HG03064 (cell line): ENCODE results near the gene PKP4.
"Not testable (repeated sequence)": the region's sequence is repeated elsewhere in the genome, so short reads cannot be mapped to it uniquely, and the experiment has no call there.

Experiments used
- ATAC-seq: cut with Tn5 transposase; IDR thresholded peaks from one replicate; pipeline ENCODE4 v1.9.1; 2021; ENCODE audit warnings: low read depth; ENCODE audit not compliant: unreplicated experiment

PKP4 gene

DNA sequence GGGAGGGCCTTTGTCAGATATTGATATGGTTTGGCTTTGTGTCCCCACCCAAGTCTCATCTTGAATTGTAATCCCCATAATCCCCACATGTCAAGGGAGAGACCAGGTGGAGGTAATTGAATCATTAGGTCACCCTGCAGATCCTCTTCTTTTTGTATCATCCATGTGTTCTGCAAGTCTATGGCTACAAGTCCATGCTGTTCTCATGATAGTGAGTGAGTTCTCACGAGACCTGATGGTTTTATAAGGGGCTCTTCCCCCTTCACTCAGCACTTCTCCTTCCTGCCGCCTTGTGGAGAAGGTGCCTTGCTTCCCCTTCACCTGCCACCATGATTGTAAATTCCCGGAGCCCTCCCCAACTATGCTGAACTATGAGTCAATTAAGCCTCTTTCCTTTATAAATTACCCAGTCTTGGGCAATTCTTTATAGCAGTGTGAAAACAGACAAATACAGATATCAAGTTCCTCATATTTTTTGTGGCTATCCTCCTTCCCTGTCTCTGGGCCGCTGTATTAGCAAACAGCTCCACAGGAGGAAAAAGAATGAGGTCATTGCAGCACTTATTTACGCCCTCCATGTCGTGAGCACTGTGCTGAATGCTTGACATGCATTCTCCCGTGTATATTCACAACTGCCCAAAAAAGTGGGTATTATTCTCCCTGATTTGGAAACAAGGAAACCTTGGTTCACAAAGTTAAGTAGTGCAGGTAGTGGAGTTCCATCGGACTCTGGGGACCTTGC lies 248.1 kb downstream of the PKP4 start:
- ATAC-seq, result not testable (repeated sequence)

DNA sequence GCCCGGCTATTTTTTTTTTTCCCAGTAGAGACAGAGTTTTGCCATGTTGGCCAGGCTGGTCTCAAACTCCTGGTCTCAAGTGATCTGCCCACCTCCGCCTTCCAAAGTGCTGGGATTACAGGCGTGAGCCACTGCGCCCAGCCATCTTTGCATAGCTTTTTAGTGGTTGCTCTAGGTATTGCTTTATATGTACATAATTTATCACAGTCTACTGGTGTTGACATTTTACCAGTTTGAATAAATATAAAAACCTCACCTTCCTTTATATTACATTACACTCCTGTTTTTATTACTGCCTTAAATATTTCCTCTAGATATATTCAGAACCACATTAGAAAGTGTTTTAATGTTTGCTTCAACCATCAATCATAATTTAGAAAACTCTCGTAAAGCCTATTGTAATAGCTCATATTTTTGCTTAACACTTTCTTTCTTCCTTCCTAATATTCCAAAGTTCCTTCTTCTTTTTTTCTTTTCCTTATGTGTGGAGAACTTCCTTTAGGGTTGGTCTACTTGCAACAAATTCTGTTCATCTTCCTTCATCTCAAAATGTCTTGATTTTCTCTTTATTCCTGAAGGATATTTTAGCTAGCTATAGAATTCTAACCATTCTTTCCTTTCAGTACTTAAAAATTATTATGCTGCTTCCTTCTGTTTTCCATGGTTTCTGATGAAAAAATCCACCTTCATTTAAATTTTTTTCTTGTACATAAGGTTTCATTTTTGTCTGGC lies 256.2 kb downstream of the PKP4 start:
- ATAC-seq, result no peak

DNA sequence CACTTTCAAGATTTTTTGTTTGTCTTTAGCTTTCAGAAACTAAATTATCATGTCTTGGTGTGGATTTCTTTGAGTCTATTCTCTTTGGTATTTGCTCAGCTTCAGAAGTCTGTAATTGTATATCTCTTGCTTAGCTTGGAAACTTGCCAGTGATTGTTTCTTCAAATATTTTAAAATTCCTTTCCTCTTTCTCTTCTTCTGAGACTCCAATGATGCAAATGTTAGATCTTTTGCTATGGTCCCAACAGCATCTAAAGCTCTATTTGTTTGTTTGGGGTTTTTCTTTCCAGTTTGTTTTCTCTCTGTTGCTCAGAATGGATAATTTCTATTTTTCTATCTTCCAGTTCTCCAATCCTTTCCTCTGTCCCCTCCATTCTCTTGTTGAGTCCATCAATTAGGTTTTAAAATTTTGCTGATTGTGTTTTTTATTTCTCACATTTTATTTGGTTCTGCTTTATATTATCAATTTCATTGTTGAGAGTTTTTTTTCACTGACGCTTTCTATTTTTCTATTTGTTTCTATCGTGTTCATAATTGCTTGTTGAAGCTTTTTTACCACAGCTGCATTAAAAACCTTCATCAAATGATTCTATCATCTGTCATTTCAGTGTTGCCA lies 256.9 kb downstream of the PKP4 start:
- no peak for ATAC-seq

DNA sequence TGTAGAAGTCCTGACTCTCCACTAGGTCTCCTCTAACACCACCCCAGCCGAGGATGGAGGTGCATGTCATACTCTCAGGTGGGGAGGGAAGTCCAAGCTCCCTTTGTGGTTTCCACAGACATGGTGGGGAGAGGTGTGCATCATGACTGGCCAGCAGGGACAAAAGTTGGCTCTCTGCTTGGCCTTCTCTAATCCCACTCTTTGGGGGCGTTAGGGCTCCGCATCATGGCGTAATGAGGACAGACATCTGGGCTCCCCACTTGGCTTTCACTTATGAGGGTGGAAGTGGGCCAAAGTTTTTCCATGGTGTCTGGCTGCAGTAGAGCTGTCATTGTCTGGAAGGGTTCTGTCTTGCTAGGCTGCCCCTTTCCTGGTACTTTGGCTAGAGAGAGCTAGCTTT lies 257.7 kb downstream of the PKP4 start:
- no peak for ATAC-seq

DNA sequence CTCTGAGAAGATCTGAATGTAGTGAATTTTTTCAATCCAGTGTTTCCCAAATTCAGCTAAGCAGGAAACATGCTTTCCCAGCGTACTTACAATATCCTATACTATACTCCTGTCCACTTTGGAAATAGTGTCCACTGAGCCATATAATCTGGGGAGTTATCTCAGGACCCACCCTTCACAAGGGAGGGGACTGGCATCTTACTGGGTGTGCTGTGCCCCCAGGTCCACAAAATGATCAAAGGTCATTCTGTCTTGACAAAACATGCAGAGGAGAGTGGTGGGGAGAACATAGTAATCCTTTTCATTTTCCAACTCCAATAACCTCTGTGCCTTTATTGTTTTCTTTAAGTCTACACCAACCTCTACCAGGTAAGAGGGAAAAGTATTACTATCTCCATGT lies 258.6 kb downstream of the PKP4 start:
- no peak for ATAC-seq

GRCh38 chr2:158716121-158716791 lies 259.5 kb downstream of the PKP4 start:
- no peak for ATAC-seq

DNA sequence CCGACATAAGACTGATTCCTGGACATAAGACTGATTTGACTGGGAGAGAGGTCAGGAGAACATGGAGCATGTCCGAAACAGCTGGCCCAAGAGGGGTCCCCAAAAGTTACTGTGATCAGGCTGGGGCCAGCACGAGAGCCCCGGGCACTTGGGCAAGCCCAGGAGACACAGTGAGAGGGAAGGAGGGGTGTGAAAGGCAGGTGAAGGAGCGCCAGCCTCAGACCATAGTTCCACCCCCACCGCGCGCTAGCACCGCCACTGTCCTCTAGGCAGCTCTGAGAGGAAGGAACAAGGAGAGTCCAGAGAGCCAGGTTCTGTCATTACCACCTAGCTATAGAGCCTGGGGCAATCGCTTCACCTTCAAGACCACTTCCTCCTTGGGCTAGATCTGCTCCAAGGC lies 260.2 kb downstream of the PKP4 start:
- ATAC-seq, result no peak

- ATAC-seq, result no peak
These were observed 260.8 kb downstream of the PKP4 start for GRCh38 chr2:158717366-158718195.

DNA sequence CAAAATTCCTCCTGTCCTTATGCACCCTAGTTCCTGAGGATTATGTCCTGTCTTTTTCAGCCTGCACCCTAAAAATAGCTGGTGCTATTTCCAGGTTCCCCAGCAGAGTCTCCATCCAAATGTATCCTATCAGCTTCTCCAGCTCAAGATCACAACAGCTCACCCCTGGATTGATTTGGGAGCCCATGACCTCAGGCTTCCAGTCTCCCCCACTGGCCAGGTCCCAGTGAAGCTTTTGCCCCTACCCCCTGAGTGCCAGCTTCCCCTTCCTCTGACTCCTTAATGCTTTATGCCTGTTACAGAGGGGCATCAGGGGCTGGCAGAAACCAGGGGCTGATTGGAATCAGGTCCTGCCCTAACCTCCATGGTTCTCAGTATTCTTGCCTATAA lies 261.4 kb downstream of the PKP4 start:
- ATAC-seq, result no peak

- ATAC-seq, result no peak
These were observed 262.1 kb downstream of the PKP4 start for GRCh38 chr2:158718851-158719250.

GRCh38 chr2:158719403-158719802 lies 262.7 kb downstream of the PKP4 start:
- no peak for ATAC-seq

GRCh38 chr2:158722266-158723105 lies 265.7 kb downstream of the PKP4 start:
- no peak for ATAC-seq

DNA sequence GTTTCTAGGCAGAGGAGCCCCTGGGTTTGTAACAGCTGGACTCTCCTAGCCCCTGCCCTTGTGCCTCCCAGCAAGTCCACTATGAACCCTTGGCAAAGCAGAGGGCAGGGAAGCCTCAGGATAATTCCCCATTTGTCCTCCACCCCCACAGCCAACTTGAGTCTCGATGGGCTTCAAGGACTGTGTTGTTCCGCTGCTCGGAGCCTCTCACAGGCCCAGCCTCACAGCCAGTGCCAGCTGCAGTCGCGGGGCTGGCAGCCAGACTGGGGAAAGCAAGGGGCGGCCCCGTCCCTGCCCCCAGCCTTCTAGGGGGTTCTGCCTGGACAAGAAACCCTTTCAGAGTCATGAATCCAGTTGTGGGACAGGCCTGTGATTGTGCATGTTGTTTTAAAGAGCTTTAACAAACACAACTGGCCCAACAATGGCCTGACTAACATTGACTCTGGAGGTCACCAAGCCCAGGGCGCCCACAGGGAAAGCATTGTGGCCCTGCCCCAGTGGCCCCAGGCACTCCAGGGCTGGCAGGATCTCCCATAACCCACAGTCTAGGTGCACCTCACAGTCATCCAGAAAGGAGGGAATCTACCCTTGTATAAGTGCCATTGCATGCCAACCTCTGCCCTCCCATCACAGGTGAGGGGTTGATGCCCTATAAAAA lies 266.6 kb downstream of the PKP4 start:
- no peak for ATAC-seq

DNA sequence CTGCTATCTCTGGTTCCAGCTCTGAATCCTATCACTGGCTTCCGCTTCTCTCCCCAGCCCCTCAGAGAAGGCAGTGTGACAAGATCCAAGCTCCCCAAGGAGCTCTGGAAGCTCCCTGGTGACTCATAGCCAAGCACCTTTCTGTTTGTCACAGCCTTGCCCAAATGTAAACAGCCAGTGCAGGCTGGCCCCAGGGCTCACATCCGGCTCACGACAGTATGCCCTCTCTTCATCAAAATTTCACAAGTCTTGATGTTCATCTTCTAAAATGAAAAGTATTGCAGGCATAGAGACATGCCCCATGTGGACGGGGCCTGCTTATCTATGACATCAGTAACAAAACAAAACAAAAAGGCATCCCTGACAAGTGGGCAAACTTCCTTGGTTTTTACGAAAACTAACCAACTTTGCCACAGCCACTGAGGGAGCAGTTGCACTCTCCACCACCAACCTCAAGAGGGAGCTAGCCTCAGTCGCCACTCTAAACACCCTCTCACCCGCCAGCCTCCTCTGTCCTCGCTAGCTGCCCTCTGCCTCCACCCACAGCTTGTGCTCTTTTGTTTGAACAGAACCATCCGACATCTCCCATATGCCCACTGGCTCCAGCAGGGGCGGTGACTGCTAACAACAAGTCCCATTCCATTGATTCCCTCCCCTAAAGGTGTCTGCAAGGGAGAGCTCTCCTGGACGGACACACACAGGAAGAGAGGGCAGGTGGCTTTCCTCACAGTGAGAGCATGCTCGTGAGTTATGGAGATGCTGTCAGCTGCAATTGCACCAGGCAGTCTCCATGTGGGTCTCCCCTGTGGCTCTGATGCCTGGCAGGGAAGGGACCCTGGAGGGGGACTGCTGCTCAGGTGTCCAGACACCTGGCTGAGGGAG lies 267.4 kb downstream of the PKP4 start:
- no peak for ATAC-seq

DNA sequence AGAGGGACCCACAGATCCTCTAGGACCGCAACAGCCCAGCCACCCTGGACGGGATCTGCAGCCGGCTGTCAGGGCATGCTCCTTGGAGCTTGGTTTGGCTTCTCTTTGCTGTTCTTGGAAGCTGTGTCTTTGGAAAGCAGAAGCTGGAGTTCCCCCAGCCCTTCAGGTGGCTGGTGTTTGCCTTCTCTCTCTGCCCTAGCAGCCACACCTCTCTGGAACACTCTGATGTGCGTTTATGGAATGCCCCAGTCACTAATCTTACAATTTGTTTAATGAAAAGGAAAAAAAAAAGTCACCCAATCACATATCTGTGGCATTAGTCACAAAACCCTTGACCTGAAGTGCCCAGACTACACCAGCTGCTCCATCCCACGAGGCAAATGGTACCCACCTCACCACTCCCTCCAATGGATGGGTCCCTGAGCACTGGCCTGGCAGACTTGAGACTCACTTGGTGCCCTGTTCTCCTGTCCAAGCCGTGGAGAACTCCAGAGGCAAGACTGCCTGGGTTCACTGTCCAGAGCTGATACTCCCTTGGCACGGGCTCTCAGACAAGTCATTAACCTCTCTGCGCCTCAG lies 268.1 kb downstream of the PKP4 start:
- no peak for ATAC-seq

DNA sequence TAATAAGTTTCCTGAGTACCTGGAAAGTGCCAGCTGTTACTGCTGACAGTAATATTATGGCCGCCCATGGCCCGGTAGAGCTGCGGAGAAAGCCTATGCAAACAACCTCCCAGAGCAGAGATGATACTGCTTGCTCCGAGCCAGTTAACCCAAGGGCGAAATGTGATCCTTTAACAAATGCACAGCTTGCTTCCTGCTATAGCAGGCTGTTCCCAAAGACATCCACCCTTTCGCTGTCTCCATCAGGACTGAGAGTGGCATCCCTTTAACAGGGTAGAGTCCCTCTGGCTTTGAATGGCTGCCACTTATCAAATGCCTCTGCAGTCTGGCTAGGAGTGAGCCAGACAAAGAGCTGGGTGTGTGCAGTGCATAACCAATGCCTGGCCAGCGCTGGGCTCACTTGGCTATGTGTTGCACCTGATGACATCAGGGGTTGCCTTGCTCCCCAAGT lies 268.7 kb downstream of the PKP4 start:
- no peak for ATAC-seq

GRCh38 chr2:158726911-158727592 lies 270.3 kb downstream of the PKP4 start:
- ATAC-seq, result no peak
